HTR-8/SVneo (cell line): ENCODE measurements around the gene SFT2D1.

Source experiments
- DNase-seq: peaks from one replicate; pipeline ENCODE4 v3.0.0; 2011; ENCODE audit warnings: low spot score, mixed read lengths; ENCODE audit not compliant: insufficient read length
- FAIRE-seq: peaks from 2 replicates; lab custom pipeline; 2011; peaks lifted over from hg19 to GRCh38; lab: Jason Lieb, UNC

SFT2D1 gene

DNA sequence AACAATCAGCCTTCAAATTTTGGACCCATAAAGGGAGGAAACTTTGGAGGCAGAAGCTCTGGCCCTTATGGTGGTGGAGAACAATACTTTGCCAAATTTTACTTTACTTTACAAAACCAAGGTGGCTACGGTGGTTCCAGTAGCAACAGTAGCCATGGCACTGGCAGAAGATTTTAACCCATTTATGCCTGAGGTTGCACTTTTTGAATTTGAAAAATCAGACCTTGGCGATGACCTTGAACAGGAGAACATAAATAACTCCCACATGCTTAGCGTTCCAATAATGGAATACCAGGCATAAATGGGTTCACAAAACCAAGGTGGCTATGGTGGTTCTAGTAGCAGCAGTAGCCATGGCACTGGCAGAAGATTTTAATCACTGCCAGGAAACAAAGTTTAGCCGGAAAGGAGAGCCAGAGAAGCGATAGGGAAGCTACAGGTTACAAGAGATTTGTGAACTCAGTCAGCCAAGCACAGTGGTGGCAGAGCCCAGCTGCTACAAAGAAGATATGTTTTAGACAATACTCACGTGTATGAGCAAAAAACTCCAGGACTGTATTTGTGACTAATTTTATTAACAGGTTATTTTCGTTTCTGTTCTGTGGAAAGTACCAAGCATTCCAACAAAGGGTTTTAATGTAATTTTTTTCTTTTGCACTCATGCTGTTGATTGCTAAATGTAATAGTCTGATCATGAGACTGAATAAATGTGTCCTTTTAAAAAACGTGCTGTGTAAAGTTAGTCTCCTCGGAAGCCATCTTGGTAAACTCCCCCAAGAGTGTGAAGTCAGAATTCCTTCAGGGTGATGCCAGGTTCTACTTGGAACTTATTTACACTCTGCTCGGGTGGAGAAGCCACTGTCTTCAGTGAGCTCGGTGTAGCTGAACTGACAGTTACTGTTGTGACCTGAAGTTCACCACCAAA lies 6.7 kb downstream of the SFT2D1 start:
- no peak for DNase-seq

DNA sequence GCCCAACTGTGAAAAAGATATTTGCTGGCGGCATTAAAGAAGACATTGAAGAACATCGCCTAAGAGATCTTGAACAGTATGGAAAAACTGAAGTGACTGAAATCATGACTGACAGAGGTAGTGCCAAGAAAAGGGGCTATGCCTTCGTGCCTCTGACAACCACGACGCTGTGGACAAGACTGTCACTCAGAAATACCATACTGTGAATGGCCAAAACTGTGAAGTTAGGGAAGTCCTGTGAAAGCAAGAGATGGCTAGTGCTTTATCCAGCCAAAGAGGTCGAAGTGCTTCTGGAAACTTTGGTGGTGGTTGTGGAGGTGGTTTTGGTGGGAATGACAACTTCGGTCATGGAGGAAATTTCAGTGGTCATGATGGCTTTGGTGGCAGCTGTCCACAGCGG lies 7.5 kb downstream of the SFT2D1 start:
- DNase-seq = no peak
- FAIRE-seq = no peak

More for the DNA sequence above, 6.7 kb downstream of the SFT2D1 start:
- FAIRE-seq = no peak

DNA sequence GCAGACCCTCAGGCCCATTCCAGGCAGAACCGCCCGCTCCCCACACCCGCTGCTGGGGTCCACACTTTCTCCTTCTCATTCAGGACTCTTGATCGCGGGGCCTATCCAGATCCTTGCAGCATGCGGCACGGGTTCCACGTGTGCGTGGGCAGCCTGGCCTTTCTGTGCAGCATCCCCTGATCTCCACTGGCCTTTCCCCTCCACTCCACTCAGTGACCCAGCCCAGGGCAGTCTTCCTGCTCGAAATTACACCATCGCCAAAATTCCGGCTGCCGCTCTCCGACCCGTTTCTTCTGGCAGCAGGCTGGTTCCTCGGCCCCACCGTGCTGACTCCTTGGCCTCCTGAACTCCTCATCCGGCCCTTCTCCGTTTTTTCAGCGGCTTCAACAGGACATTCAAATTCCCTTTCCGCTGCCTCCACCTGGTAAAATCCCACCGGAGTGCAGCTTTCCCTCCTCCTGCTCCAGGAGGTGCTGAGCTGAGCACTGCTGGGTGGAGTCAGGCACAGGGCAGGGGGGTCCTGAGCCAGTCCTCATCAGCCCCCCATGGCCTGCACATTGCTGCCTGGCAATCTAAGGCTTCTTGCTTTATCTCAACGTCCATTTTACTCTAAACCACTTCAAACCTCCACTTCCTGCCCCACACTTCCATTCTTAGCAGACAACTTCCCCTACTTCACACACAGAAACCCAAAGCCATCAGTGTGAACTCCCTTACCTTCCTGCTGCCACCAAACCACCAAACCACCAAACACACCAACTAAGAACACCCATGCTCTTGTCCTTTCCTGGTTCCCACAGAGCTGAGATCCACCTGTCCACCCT lies 9.0 kb downstream of the SFT2D1 start:
- FAIRE-seq (no peak), DNase-seq (no peak)

DNA sequence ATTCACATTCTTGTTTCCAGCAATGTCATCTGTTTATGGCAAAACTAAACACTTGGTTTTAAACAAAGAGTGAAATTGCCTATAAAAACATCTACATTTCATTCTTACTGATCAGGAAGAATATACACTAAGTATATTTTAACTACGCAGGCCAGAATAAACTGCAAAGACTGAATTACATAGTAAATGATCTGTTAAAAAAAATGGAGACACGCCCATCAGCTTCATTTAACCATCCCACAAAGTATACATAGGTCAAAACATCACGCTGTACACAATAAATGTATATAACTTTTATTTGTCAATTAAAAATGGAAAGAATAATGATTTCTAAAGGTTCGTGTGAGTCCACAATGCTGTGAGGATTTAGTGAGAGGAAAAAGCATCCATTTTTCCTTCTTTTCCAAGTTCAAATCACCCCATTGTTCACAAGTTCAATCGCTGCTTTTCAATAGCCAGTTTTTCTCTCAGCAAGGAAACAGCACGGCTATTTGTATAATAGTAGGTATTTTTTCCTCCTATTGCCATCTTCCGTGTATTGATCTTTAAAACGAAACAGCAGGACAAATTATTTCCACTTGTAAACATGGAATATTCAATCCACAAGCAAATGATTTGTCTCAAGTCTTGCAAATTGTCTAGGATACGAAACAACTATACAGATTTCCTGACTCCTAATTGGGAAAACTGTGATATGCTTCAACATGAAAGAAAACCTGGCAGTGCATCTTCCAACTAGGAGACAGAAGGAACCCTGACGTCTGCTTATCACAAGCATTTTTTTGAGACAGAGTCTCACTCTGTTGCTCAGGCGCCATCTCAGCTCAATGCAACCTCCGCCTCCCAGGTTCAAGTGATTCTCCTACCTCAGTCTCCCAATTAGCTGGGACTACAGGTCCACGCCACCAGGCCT lies 10.6 kb downstream of the SFT2D1 start:
- DNase-seq = no peak
- no peak for FAIRE-seq

DNA sequence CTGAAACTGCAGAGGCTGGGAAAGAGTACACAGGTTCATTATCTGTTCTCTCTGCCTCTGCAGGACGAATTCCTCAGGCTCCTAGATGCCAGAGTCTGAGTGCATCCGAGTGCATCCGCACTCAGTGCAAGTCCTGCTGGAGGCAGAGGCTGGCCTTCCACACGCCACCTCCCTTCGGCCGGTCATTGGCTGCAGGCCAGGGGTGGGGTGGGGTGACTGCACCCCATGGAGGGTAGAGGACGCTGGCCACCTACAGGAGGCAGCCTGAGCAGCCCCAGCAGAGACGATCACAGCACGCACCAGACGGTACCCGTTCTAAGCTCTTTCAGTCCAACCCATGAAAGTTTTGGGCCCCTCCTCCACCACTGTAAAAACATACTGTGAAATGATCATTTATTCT lies 11.7 kb downstream of the SFT2D1 start:
- DNase-seq (no peak), FAIRE-seq (no peak)

DNA sequence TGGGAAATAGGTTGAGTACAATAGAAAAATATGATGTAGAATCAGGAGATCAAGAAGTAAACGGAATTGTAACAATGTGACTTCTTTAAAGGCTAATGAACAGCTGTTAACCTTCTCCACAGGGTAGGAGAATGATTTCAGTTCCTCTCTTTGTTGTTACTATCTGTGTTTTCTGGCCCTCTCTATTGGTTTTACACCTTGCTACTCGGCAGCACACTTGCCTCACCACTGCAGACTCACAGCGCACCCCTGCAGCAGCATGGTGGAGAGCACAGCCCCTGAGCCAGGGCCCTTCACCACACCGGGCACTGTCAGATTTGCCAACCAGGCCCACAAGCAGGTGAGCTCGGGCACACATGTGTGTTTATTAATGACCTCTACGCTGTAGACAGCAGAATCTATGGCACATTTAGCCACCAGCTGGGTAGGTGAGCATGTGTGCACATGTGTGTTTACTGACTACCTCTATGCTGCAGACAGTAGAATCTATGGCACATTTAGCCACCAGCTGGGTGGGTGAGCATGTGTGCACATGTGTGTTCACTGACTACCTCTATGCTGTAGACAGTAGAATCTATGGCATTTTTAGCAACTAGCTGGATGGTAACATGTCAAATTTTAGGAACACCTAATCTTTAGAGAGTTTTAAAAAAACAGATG lies 16.8 kb downstream of the SFT2D1 start:
- FAIRE-seq = no peak

DNA sequence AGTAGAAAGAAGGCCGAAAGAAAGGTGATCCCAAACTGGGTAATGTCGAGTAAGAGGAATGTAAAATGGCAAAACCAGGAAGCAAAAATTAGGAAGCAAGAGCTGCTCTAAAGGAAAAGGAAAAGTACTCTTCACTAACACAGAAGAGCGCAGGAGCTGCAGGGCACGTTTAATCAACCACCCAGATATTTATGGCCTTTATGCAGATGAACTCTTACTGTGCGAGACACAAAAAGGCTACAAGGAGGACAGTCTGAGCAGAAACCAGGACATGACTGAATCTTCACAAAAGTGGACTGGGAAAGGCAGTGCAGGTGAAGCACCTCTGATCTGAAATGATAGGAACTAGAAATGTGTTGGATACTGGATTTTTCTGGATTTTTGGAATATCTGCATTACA lies 18.9 kb downstream of the SFT2D1 start:
- no peak for FAIRE-seq
- DNase-seq = no peak

More for the DNA sequence above, 16.8 kb downstream of the SFT2D1 start:
- DNase-seq = no peak

DNA sequence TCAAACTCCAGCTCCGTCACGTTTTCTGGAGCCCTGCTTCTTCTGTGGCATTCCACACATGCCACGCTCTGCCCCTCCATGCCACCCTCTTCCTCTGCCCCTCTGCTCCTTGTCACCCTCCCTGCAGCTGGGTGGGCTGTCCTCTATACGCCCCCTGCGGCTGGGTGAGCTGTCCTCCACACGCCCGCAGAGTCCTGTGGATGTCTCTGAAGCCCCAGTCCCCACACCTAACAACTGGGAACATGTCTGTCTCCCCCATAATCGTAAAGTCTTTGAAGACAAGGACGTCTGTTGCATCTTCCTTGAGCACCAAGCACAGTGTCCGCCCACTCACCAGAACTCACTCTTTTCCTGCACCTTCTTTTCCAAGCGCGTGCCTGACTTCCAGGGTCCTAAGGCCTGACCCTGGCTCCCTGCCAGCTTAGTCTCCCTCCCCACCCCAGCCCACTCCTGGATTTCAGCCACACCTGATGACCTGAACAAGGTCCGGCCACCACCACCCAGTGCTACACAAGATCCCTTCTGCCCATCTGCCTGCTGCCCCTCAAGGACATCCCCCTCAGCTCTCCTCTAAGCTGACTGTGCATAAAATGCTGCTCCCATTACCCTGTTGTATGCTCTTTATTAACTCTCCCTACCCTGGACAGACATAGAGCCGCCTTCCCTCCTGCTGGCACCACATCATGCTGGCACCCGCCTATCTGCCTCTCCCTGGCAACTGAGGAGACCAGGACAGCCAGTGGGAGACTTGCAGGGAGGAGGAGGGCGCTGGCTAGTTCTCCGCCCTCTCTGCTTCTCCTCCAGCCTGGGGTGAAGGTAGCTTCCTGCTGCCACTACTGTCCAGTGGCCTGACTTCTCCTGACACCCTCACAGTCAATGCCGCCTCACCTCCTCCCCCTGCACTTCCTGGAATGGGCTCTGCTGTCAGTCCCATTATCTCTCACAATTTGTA lies 23.4 kb downstream of the SFT2D1 start:
- FAIRE-seq (no peak), DNase-seq (no peak)

DNA sequence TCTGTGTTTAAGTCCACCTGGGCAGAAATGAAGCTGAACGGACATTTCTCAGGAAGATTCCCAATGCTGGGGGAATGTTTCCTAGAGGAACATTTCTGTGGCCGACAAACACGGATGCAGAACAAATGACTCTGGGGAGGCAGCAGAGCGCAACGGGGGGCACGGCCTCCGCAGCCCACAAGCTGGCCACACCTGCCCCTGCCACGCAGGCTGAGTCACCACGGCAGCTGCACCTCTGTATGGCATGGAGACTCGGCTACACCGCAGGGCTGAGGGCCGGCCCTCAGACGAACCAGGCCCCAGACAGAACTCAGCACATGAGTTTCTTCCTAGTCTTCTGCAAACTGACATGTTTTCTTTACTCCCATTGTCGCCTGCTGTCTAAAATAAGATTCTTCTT lies 24.1 kb downstream of the SFT2D1 start:
- no peak for DNase-seq
- FAIRE-seq = no peak

DNA sequence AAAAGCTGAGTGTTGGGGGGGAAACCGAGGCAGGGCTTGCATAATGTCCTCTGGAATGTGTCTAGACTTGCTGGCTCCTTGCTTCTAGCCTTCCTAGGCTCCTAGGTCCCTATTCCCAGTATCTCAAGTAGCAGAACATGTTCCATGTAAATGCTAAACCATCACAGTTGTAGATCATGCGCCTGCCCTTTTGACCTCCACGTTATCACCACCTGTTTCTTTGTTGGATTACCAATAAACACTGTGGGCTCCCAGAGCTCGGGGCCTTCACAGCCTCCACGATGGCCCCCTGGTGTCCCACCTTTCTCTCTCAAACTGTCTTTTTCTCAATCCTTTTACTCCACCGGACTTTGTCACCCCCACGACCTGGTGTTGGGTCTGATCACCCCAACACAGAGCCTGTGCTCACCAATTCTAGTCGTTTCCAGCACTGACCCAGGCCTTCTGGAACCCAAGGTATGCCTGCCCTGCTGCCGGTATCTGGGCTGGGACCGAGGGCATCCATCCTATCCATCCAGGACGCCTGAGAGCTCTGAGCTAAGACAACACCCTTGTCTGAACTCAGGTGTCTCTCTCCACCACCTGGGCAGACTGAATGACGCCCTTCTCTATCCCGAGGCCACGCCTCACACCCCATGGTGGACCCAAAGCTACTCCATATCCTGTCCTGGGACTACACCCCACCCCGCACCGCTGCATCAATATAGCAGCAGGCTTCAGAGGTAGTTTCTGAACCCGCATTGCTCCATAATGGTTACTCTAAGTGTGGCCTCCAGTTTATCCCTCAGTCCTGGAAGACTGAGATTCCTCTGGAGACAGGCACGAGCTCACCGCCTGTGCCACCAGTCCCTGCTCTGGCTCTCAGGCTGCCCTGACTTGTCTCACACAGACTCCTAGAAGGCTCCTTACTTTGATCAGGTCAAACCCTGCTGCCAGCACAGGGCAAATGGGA lies 24.8 kb downstream of the SFT2D1 start:
- DNase-seq = no peak
- no peak for FAIRE-seq

DNA sequence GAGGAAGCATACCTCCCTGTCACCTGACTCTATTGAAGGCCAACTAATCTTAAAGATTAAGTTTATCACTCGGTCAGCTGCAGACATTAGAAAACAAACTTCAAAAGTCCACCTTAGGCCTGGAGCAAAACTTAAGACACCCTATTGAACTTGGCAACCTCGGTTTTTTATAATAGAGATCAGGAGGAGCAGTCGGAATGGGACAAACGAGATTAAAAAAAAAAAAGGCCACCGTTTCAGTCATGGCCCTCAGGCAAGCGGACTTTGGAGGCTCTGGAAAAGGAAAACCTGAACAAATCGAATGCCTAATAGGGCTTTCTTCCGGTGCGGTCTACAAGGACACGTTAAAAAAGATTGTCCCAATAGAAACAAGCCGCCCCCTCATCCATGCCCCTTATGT lies 26.9 kb downstream of the SFT2D1 start:
- no peak for DNase-seq
- no peak for FAIRE-seq

DNA sequence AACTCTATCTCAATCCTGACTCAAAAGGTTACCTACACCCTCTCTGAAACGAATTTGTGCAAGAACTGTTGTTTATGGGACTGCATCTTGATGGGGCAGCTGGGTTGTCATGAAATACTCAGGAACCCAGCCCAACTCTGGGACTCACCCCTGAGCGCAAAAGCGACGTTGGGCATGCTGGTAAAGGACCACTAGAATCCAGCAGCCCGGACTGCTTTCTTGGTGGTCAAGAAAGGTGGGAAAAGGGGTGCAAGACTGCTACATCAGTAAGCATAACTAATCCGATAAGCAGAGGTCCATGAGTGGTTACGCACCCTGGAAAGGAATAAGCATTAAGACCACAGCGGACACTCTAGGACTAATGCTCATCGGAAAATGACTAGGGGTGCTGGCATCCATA lies 27.9 kb downstream of the SFT2D1 start:
- FAIRE-seq = no peak
- DNase-seq = no peak

DNA sequence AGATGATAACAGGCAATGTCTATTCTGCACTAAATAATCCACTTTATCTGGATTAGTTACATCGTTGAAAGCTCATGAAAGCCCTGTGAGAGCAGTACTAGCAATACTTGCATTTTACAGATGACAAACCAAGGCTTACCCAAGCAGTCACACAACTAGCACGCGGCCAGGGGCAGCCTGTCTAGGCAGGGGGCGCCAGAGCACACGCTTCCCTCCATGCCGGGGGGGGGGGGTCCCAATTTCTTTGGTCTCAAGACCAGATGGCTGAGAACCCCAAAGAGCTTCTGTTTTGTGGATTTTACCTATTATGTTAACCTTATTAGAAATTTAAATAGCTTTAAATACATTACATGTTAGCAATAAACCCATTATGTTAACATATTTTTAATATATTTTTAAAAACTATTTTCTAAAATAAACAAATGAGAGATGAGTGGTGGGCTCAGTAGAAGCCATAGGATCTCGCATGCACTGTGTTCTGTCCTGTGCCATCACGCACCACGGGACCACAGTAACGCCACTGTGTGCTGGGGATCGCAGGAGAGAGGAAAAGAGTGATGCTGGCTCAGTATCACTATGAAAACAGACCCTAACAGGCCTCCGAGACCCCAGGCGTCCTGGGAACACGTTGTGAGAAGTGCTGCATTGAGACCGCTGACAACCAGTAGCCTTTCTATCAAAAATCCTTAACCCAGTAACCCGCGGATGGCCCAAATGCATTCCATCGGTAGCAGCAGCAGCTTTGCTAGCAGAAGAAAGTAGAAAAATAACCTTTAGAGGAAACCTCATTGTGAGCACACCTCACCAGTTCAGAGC lies 28.9 kb downstream of the SFT2D1 start:
- DNase-seq (no peak), FAIRE-seq (no peak)

DNA sequence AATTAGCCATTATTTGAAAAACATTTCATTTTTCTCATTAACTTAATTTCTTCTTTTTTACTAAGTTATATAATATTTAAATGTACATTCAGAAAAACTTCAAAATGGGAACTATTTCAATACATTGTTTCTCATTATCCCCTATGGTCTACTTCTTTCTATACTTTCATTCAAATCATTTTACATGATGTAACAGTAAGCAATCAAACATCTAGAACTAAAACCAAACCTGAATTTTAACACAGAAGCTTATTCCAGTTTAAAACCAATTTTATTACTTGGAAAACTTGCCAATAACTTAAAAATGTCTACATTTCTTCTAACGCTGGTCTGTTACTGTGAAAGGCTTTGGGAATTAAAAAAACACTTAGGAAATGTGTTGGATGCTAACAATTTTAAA lies 29.5 kb downstream of the SFT2D1 start:
- no peak for DNase-seq
- no peak for FAIRE-seq

DNA sequence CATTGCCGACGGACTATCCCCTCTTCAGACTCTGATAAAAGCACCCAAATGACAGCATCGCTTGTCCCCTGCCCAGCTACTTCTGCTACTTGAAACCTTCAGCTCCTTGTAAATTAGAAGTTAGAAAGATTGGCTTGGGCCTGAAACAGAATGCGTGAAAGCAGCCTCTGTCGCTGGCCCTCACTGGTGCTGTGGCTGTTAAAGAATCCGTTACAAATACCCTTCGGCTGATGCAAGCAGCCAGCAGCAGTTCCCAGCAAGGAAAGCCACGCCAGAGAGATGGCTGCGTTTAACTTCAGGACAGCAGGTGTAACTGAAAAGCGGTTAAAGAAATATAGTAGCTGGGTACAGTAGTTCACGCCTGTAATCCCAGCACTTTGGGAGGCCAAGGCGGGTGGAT lies 31.7 kb downstream of the SFT2D1 start:
- FAIRE-seq (no peak), DNase-seq (no peak)

DNA sequence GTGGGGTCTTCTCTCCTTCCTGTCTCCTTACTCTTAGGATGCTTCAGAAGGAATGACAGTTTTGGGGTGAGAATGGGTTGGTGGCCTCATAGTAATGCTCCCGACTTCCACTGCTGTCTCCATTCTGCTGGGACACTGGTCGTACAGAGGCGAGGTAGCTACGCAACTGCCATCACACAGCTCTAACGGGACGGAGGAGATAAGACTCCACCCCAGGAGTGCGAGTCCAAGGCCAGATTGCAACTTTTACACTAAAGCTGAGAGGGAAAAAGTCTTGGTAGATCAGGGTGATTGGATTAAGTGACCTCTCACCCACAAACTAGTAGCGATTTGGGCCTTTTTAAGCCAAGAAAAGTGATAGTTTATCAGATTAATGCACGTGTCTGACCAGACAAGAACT lies 32.4 kb downstream of the SFT2D1 start:
- FAIRE-seq (no peak), DNase-seq (no peak)
